Smooth muscle cell of the coronary artery (primary cell): Measurements from ENCODE around the gene SLC25A31. TPM values are rescaled to one million over a fixed set of nuclear protein-coding genes. Genes with fewer than 3 reads are reported as not detected.

Experiments
- total RNA-seq: library from RNA; depleted of rRNA; stranded (reverse); fragments of >200 nt; gene quantifications from 2 replicates; pipeline ENCODE4 v1.2.3, GENCODE V29; 2014; ENCODE audit warnings: low replicate concordance

The SLC25A31 gene
- total RNA-seq, result not detected in 2 replicates

DNA sequence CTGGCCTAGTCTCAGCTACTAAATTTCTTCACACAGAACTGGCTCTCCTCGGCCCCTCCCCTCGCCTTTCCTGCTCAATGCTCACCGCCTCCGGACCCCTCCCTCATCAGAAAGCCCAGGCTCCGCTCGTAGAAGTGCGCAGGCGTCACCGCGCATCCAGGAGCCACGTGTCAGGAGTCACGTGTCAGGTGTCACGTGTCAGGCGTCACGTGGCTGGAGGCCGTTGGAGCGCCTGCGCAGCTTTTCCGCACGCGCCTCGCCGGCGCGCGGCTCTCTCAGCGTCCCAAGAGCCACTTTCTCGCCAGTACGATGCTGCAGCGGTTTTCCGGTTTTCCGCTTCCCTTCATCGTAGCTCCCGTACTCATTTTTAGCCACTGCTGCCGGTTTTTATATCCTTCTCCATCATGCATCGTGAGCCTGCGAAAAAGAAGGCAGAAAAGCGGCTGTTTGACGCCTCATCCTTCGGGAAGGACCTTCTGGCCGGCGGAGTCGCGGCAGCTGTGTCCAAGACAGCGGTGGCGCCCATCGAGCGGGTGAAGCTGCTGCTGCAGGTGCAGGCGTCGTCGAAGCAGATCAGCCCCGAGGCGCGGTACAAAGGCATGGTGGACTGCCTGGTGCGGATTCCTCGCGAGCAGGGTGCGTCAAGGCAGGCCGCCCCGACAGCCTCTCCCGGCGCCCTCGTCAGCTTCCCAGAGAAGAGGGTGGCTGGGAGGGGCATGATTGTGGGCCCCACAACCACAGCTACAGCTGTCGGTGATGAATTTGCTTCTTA is at the start of gene SLC25A31:
Gene SLC25A31, plus strand, starts transcription at position 259 of the 772 bp plus-strand sequence. Its CDS starts 146 bp downstream, at position 405.

DNA sequence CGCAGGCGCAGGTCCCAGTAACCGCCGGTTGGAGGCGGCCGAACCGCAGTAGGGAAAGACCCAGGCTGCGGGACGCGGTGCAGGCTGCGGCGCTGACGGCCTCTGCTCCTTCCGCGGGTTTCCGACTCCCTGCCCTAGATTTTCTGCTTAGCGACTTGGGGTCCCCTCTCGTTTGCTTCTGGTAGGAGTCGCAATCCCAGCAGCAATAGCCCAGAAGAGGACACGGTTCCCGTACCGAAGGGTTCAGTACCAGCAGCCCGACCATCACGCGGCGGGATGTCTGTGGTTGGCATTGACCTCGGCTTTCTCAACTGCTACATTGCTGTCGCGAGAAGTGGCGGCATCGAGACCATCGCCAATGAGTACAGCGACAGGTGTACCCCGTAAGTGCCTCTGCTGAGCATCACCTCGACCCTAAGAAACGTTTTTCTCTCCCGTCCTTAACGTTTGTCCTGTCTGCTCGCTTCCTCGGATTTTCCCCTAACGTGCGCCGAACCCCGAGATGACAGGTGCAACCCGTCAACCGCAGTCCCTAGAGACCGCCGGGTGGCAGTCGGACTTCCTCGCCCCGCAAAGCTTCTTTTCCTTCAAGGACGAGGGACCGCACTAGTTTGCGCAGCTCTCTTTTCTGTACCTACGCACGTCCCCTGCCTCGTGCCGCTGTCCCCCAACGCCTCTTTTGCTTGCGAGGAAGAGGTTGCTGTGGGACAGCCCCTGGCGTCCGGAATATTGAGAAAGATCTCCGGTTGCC is 52.2 kb downstream of the SLC25A31 start, which contains the start of gene HSPA4L:
Gene HSPA4L, plus strand, starts transcription at position 48 of the 751 bp plus-strand sequence. Its CDS starts 229 bp downstream, at position 277.

Other genes starting within 250 kb of the SLC25A31 start
- gene INTU, start 97.4 kb upstream of the SLC25A31 start, total RNA-seq, result 3.1 and 9.1 TPM in 2 replicates
- 2.3 and 8.1 TPM in 2 replicates for gene HSPA4L, start 51.9 kb downstream of the SLC25A31 start, total RNA-seq
- 0.82 and 3.1 TPM in 2 replicates for gene PLK4, start 150.5 kb downstream of the SLC25A31 start, total RNA-seq
- 13.7 and 14.7 TPM in 2 replicates for gene MFSD8, start 234.8 kb downstream of the SLC25A31 start, total RNA-seq
- gene ABHD18, start 235.0 kb downstream of the SLC25A31 start, total RNA-seq, result 2.6 and 4.5 TPM in 2 replicates